Thoracic aorta (tissue), 2 donors: ENCODE measurements around the gene ANKFN1. TPM values are rescaled to one million over a fixed set of nuclear protein-coding genes. Genes with fewer than 3 reads are reported as not detected.

Experiments
- ATAC-seq: fragments of 150-250 bp; one replicate; pipeline ENCODE4 v1.8.0; 2017; ENCODE audit warnings: low read depth; ENCODE audit not compliant: insufficient number of reproducible peaks, low FRiP score
- DNase-seq: peaks from one replicate; pipeline ENCODE4 v3.0.0-alpha.2; 2020; ENCODE audit warnings: low spot score
- H3K27ac ChIP-seq, 2 donors: fragments of 200-600 bp; sonication (generic); 1 replicate in 1 of 2; 2 replicates in 1 of 2; pipeline ENCODE4 v1.5.1; 2016; ENCODE audit warnings: mild to moderate bottlenecking in 2 of 2, moderate library complexity in 2 of 2
- H3K27me3 ChIP-seq: fragments of 200-600 bp; sonication (generic); replicated peaks from 2 replicates; pipeline ENCODE4 v1.6.0; 2016; ENCODE audit warnings: mild to moderate bottlenecking; ENCODE audit not compliant: insufficient read depth
- H3K36me3 ChIP-seq: fragments of 200-600 bp; sonication (generic); one replicate; pipeline ENCODE4 v1.5.1; 2016
- H3K4me1 ChIP-seq, 2 donors: fragments of 200-600 bp; sonication (generic); 1 replicate in 1 of 2; 2 replicates in 1 of 2; pipeline versions ENCODE4 v1.5.1 to v1.6.0; 2016; ENCODE audit warnings: low read depth in 2 of 2, mild to moderate bottlenecking in 1 of 2; ENCODE audit not compliant: control insufficient read depth in 1 of 2
- H3K4me3 ChIP-seq: fragments of 200-600 bp; sonication (generic); 2 replicates; pipeline ENCODE4 v1.5.1; 2016; ENCODE audit warnings: mild to moderate bottlenecking
- H3K9me3 ChIP-seq: fragments of 200-600 bp; sonication (generic); 2 replicates; pipeline ENCODE4 v1.5.1; 2016
- total RNA-seq, 2 donors: library from RNA; depleted of rRNA; stranded (reverse); fragments of >200 nt; gene quantifications; one replicate each; pipeline versions ENCODE4 v1.1.0 to v1.2.3, GENCODE V29; 2016
- TF ChIP-seq, protein P1 (sequence below): fragments of 200-600 bp; sonication (generic); IDR thresholded peaks from one replicate; pipeline ENCODE4 v1.5.1; 2019; ENCODE audit warnings: antibody characterized with exemption

ANKFN1 gene
- total RNA-seq, 2 donors from 2014 or later, result 0.68 TPM; not detected in 1

DNA sequence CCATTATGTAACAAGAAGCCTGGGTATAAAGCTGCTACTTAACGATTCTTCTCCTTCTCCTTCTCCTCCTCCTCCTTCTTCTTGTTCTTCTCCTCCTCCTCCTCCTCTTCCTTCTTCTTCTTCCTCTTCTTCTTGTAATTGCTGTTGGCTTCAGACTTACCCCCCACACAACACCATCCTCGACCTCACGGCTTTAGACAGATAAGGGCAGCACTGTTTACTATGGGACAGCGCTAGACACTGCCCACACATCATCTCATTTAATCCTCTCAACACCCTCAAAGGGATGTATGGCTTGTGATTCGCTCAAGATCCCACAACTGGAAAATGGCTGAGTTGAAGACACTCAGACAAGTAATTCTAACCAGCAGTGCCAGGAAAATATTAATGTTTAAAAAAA, 379.7 kb downstream of the ANKFN1 start:
- Histone ChIP-seq H3K27ac (no peak overlapping the region), H3K27me3 (no peaks in the 10 kb centered on the region), H3K4me3 (no peak overlapping the region), H3K36me3 (no peaks in the 10 kb centered on the region), H3K9me3 (no peaks in the 10 kb centered on the region), H3K4me1 (no peaks in the 10 kb centered on the region)
- no peak for DNase-seq
- TF ChIP-seq, protein P1, sequence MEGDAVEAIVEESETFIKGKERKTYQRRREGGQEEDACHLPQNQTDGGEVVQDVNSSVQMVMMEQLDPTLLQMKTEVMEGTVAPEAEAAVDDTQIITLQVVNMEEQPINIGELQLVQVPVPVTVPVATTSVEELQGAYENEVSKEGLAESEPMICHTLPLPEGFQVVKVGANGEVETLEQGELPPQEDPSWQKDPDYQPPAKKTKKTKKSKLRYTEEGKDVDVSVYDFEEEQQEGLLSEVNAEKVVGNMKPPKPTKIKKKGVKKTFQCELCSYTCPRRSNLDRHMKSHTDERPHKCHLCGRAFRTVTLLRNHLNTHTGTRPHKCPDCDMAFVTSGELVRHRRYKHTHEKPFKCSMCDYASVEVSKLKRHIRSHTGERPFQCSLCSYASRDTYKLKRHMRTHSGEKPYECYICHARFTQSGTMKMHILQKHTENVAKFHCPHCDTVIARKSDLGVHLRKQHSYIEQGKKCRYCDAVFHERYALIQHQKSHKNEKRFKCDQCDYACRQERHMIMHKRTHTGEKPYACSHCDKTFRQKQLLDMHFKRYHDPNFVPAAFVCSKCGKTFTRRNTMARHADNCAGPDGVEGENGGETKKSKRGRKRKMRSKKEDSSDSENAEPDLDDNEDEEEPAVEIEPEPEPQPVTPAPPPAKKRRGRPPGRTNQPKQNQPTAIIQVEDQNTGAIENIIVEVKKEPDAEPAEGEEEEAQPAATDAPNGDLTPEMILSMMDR, result no peak
- ATAC-seq, result no peak

DNA sequence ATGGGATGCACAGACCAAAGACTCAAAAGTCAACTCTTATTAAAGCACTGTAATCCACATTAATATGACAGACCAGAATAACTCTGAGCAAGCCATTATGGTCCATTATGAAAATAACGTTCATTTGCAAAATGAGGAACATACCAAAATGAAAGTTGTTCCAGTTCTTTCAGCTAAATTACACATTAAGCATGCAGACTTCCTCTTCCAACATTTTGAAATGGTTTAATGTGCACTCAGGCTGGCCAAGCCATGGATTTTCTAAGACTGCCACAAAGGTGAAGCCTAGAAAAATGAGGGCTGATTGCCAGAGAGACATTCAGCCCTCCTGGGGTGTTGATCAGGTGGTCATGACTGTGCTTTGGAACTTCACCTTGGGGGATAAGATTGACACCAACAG, 383.5 kb downstream of the ANKFN1 start:
- H3K4me3 ChIP-seq, result no peak overlapping the region
- DNase-seq (no peak), ATAC-seq (no peak)
- H3K27ac ChIP-seq, result no peak overlapping the region
- TF ChIP-seq, protein P1, result no peak
- H3K9me3 ChIP-seq, result no peaks in the 10 kb centered on the region
- no peaks in the 10 kb centered on the region for H3K27me3 ChIP-seq
- H3K4me1 ChIP-seq, result no peaks in the 10 kb centered on the region
- no peaks in the 10 kb centered on the region for H3K36me3 ChIP-seq

DNA sequence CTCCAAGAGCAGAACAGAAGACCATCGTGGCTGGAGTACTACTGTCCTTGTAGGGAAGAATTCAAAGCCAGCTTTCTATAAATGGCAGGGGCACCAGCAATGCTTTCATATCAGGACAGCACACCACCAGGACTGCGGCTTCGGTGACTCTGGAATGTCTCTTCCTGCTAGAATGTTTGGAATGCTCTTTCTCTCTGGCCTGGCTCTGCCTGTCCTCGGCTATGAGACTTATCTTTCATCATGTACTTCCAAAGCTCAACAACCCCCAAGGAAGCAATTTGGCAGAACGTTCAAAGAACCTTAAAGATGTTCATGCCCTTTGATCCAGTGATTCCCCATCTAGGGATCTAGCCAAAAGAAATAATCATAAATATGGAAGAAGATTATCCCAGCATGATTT, 387.6 kb downstream of the ANKFN1 start:
- DNase-seq, result no peak
- Histone ChIP-seq H3K27me3 (no peaks in the 10 kb centered on the region), H3K4me1 (no peaks in the 10 kb centered on the region), H3K9me3 (no peaks in the 10 kb centered on the region), H3K27ac (no peak overlapping the region), H3K36me3 (no peaks in the 10 kb centered on the region), H3K4me3 (no peak overlapping the region)
- TF ChIP-seq, protein P1, result no peak
- ATAC-seq, result no peak

DNA sequence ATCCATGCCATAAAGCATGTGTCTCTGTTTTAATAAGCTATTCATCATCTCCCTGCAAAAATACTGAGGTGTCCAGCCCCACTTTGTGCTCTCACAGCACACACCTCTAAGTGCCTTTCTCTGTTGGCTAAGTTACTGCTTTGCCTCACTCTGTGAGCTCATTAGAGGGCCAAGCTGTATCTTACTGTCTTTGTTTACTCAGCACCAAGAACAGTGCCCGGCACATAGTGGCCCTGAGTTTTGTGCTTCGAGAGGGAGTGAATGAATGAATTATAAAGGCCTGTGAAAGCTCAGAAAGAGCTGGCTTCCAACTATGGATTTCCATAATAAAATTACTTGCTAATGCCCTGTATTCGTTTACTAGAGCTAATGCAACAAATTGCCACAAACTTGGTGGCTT, 390.0 kb downstream of the ANKFN1 start:
- TF ChIP-seq, protein P1, result no peak
- H3K4me3 ChIP-seq, result no peak overlapping the region
- no peaks in the 10 kb centered on the region for H3K9me3 ChIP-seq
- H3K27me3 ChIP-seq, result no peaks in the 10 kb centered on the region
- H3K27ac ChIP-seq, result no peak overlapping the region
- H3K36me3 ChIP-seq, result no peaks in the 10 kb centered on the region
- DNase-seq, result no peak
- no peaks in the 10 kb centered on the region for H3K4me1 ChIP-seq
- ATAC-seq, result no peak

DNA sequence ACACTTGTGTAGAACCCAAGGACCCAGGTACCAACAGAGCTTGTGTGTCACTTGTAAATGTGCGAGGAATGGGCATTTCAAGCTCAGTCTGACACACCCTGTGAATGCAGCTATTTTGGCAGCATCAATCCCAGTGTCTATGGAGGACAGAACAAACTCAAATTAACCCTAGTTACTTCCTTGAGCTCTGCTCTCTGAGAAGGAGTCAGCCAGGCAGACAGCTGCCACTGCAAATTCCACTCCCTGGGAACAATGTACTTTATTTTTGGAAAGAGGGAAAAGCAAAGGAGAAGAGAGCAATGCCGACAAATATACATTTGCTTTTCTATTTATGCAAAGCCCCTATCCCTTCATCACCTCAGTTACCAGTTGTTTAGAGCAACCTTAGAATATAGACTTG, 391.8 kb downstream of the ANKFN1 start:
- no peaks in the 10 kb centered on the region for H3K9me3 ChIP-seq
- TF ChIP-seq, protein P1, result no peak
- DNase-seq (no peak), ATAC-seq (no peak)
- H3K4me3 ChIP-seq, result no peak overlapping the region
- H3K27me3 ChIP-seq, result no peaks in the 10 kb centered on the region
- H3K4me1 ChIP-seq, result no peaks in the 10 kb centered on the region
- H3K36me3 ChIP-seq, result no peaks in the 10 kb centered on the region
- H3K27ac ChIP-seq, result no peak overlapping the region
